GM19351 (cell line): ENCODE data around the gene FNTB.
"Not testable (repeated sequence)": the region's sequence is repeated elsewhere in the genome, so short reads cannot be mapped to it uniquely, and the experiment has no call there.

Experiments used
- ATAC-seq: cut with Tn5 transposase; IDR thresholded peaks from one replicate; pipeline ENCODE4 v1.9.1; 2021; ENCODE audit warnings: mild to moderate bottlenecking, moderate library complexity; ENCODE audit not compliant: unreplicated experiment

FNTB gene

GRCh38 chr14:65080960-65081747 lies 94.5 kb downstream of the FNTB start:
- ATAC-seq: no peak

GRCh38 chr14:65082930-65083329 lies 96.2 kb downstream of the FNTB start:
- ATAC-seq: no peak

DNA sequence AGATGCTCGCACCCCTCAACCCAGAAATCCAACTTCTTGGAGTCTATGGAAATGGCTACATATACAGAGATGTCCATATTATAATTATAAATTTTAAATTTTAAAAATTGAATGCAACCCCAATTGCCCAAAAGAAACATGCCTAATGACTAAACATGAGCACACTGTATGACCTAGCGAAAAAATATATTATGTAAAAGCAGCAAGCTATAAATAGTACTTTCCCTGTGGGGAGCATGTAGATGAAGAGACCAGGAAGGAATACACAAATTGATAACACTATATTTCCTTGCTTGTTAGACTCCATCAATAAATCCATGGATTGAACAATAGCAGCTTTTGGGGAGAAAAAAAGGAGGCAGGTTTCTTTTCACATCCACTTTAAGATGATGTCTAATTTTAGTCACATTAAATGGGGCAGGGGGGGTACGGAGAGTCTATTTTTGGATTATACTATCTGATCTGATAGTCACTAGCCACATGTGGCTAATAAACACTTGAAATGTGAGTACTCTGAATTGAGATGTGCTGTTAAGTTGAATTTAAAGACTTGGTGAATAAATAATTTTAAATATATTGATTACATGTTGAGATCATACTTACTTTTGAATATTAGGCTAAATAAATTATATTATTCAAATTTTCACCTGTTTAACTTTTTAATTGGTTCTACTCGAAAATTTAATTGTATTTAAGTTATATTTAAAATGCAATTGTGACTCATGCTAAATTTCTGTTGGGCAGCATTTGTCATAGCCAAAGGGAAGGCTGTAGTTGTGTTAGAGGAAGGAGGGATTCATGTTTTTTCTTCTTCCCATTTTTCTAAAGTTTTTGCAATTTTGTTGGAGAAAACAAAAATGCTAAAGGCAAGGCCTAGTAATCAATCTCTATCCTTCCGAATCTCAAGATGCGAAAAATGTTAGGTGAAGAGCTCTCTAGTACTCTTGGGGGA lies 98.1 kb downstream of the FNTB start:
- ATAC-seq: no peak

DNA sequence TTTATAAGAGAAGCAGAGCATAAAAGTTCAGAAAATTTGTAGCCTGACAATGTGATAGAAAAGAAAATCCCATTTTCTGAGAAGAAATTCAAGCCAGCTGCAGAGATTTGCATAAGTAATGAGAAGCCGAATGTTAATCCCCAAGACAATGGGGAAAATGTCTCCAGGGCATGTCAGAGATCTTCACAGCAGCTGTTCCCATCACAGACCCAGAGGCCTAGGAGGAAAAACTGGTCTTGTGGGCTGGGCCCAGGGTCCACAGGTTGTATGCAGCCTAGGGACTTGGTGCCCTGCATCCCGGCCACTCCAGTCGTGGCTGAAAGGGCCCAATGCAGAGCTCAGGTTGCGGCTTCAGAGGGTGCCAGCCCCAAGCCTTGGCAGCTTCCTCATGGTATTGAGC lies 100.0 kb downstream of the FNTB start:
- not testable (repeated sequence) for ATAC-seq

- ATAC-seq: not testable (repeated sequence)
Observed at GRCh38 chr14:65087835-65088234, 101.1 kb downstream of the FNTB start.

GRCh38 chr14:65092349-65092748 lies 105.7 kb downstream of the FNTB start:
- ATAC-seq: no peak

- no peak for ATAC-seq
Observed at GRCh38 chr14:65095633-65096205, 109.0 kb downstream of the FNTB start.

DNA sequence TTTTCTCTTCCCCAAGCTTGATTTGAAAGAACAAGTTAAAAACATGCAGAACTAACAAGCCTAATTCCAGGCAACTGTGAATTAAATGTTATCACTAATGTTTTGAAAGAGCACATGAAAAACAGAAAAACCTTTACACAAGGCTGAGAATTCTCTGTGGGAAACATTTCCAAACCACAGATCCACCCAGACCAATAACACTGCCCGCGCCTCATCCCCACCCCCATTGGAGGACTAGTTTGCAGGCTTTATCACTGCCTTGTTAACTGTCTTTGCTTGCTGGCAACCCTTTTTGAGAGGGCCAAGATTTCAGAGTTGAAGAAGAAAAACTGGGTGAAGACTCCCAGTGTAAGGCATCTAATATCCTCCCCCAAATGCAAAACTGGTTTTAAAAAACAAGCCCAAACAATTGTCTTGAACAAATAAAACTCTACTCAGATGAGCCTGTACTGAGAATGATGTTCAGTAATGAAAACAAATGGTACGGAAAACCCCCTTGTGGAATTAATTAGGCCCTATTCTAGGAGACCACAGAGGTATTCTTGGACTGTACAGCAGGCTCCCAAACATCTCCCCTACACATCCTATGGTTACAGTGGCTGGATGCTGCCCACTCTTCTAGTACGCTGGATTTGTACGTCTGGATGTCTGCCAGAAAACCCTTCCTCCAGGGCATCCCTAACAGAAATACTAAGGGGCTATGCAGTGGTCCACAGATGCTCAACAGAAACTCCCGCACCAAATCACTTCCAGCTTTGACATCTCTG lies 109.8 kb downstream of the FNTB start:
- no peak for ATAC-seq

- ATAC-seq: no peak
Observed at GRCh38 chr14:65098586-65098985, 111.9 kb downstream of the FNTB start.

DNA sequence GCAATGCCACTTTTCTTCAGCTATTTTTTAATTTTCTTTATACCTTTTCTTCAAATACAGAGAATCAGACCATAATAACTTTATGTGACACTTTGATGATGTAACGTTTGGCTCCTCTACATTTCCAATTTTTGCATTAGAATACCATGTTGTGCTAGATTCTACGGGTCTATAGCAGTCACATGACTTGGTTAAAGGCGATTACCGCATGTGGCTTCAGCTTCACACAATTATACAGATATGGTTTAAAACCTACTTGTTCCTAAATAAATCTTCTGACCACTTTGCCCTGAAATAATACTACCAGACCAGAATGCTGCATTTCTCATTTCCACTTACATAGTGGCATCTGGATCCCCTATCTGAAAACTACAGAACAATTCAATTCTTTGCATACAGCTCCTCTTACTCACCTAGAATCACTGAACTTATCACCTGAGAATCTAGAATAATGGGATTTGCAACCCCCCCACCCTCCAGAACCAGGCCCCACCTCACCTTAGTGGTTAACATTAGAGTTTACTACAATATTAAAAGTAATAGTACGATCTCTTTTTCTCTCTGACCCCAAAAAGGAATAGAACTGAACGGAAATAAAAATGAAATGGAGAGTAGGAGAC lies 114.3 kb downstream of the FNTB start:
- no peak for ATAC-seq

DNA sequence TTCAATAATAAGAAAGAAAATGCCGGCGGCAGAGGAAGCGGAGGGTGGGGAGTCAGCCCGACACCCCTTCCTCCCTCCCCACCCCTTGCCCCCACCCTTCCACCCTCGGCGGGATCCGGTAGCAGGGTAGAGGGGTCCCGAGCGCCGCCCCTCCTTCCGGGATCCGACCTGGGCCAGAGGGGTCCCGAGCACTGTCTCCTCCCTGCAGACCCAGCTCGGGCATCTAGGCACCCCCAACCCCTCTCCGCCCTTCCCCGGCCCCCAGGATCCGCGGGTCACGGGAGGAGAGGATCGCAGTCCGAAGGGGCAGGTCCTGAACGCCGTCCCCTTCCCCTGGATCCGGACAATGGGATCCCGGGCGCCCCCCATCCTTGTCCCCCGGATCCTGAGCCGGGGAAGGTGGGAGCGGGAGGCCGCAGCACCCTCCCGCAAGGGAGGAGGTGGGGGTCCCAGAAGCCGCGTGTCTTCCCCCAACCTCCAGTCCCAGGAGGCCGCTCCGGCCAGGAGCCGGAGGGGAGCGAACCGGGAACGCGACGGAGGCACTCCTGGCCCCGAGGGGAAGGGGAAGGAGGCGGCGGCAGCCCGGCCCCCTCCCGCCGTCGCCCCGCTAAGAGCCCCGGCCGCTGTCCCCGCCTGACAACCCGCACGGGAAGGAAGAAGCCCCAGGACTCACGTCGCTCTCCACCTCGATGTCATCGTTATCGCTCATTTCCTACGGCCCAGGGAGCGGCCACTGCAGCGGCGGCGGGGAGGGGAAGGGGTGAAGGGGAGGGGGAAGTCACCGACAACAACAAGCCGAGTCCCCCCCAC lies 115.1 kb downstream of the FNTB start:
- peak; percentile 22 for ATAC-seq

DNA sequence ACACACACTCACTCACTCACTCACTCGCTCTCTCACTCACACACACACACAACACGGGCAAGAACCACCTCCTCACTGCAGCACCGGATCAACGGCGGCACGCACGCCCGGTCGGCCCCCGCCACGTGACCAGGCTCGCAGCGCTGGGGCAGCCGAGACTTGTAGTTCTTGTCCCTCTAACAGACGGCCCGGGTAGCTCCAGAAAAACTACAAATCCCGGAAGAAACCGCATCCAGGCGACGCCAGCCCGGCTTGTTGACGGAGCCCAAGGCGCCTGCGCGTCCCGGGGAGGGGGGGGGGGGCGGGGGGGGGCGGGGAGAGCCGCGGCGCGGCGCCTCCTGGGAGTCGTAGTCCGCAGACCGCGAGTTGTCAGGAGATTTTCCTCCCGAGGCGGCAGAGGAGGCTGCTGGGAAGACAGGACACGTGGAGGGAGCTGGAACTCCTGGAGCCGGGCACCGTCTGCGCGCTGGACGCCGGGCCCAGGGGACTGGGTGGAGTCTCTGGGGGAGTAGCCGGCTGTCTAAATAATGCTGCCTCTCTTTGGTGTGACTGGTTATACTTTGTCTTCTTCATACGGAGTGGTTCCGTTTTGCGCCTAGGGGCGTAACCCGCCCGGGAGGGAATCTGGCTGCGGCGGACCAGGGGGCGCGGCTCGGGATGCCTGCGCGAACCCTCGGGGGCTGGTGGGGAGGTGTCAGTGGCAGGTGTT lies 115.9 kb downstream of the FNTB start, which contains the start of gene MAX:
Gene MAX, minus strand, starts transcription at position 77 of the 709 bp plus-strand sequence. CDS start 178 bp downstream, outside the sequence.
- peak; percentile 86 for ATAC-seq

GRCh38 chr14:65103150-65103760 lies 116.6 kb downstream of the FNTB start:
- no peak for ATAC-seq

DNA sequence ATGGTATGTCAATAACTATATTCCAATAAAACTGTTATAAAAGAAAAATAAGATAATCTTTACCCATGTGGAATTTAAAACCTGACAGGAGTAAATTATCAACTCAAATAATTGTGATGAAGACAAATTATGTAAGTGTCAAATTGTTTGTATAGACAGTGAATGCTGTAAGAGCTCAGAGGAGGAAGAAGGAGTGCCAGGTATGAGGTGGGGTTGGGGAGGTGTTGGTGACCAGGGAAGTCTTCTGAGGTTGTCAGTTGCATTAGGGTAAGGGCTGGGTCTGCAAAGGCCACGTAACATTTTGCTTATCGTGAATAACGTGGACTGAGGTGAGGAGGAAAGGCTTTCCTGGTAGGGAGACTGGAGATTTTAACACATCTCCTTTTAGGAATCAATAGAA lies 118.1 kb downstream of the FNTB start:
- no peak for ATAC-seq

DNA sequence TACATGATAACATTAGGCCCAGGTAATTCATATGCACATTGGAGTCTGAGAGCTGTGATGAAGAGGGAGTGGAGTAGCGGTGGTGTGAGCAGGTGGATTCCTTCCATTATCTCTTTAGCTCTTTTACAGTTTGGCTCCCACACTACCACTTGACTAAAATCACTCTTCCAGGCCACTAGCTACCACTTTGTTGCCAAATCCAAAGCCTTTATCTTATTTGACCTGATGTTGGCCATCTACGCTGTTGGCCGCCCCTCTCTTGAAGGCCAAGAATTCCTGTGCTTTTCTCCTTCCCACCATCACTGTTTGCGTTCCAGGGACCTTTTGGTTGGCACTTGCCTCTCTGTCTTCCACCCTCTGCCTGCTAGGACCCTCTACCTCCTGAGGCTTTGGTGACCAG lies 119.6 kb downstream of the FNTB start:
- ATAC-seq: no peak

- ATAC-seq: no peak
Observed at GRCh38 chr14:65106736-65107135, 120.0 kb downstream of the FNTB start.

DNA sequence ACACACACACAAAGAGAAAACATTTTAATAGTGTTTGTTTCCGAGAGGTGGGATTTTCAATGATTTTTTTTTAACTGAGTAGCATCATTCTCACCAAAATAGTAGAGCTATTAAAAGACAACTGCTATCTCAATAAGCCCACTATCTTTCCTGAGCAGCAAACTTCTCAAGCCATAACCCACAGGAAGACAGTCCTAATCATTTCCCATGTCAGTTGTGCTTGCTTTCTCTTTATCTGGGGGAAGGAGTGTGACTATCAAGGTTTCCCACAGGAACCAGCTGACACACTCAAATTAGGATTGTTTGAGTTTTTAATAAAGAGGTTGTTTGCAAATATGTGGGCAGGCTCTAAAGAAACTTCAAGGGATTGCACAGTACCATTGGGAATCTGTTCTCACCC lies 120.5 kb downstream of the FNTB start:
- no peak for ATAC-seq

DNA sequence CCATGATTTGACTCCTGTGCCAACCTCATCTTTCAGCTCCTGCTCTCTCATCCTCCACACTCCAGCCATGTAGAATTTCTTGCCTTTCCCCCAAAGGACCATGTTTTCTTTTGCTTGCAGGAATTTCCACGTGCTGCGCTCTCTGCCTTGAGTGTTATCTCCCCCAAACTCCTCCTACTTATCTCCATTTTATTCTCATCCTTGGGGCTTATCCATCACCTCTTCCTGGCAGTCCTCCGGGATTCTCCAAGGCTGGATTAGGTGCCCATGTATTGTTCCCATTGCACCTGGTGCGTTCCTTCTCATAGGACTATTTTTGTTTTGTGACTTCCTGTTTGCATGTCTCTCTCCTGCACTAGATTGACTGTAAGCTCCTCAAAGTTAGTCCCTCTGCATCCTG lies 122.7 kb downstream of the FNTB start:
- ATAC-seq: no peak
